ENCODE data around the gene PYM1. TPM values are rescaled to one million over a fixed set of nuclear protein-coding genes. Genes with fewer than 3 reads are reported as not detected.

The PYM1 gene
- total and polyA plus RNA-seq, 2 of the 13 experiments (the other 11 are each of a cell fraction or from before 2014, with no cell fraction given): 44.0 to 51.8 TPM

DNA sequence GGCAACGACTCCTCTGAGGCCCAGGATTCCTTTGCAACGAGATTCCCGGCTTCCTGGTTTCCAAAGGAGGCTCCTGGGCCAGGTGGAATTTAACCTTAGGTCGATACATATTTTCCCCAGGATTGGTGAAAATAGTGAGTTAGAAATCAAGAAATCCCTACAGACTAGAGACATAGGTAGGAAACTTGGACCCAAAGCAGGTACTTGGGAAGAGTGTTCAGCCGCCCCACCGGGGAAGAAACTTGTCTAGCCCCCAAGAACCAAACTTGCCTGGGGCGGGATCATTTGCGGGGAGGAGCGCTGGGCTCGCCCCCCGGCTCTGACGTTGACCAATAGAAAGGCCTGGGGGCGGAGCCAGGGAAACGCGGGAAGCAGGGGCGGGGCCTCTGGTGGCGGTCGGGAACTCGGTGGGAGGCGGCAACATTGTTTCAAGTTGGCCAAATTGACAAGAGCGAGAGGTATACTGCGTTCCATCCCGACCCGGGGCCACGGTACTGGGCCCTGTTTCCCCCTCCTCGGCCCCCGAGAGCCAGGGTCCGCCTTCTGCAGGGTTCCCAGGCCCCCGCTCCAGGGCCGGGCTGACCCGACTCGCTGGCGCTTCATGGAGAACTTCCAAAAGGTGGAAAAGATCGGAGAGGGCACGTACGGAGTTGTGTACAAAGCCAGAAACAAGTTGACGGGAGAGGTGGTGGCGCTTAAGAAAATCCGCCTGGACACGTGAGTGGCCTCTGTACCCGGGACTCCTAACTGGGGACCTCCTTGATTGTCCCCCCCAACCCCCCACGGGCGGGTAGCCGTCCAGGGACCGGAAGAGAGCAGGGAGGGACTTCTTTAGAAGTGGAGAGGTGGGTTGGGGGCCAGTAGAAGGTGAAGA, 39.0 kb upstream of the PYM1 start, which contains the start of gene CDK2 (continued):
- no peak for TF ChIP-seq MLXIP (CRISPR knock-in tag; IDR thresholded peaks at IDR 0.05; ENCODE audit: borderline replicate concordance)
- TF ChIP-seq ZBTB3 (CRISPR knock-in tag; IDR thresholded peaks at IDR 0.05; ENCODE audit: borderline replicate concordance, low read depth): 0 out of 2 replicates have a peak, but pooled peaks have one; percentile 76
- no peak for TF ChIP-seq ZNF256 (CRISPR knock-in tag; conservative IDR thresholded peaks at IDR 0.05)
- TF ChIP-seq RBM22 (optimal IDR thresholded peaks at IDR 0.05; ENCODE audit: low read length): no peak
- TF ChIP-seq NR3C1 (CRISPR knock-in tag; IDR thresholded peaks at IDR 0.05): no peak
- TF ChIP-seq MTA3 (CRISPR knock-in tag; IDR thresholded peaks at IDR 0.05): no peak
- TF ChIP-seq THAP7 (CRISPR knock-in tag; IDR thresholded peaks at IDR 0.05): no peak
- TF ChIP-seq HOXA7 (CRISPR knock-in tag; IDR thresholded peaks at IDR 0.05): no peak
- no peak for TF ChIP-seq ERF (CRISPR knock-in tag; IDR thresholded peaks at IDR 0.05)
- TF ChIP-seq ZNF780A (CRISPR knock-in tag; IDR thresholded peaks at IDR 0.05): no peak
- no peak for TF ChIP-seq ZMYM4 (CRISPR knock-in tag; IDR thresholded peaks at IDR 0.05)
- no peak for TF ChIP-seq MXD4 (CRISPR knock-in tag; IDR thresholded peaks at IDR 0.05)
- no peak for TF ChIP-seq ZBTB43 (CRISPR knock-in tag; conservative IDR thresholded peaks at IDR 0.05)
- TF ChIP-seq, protein P1, sequence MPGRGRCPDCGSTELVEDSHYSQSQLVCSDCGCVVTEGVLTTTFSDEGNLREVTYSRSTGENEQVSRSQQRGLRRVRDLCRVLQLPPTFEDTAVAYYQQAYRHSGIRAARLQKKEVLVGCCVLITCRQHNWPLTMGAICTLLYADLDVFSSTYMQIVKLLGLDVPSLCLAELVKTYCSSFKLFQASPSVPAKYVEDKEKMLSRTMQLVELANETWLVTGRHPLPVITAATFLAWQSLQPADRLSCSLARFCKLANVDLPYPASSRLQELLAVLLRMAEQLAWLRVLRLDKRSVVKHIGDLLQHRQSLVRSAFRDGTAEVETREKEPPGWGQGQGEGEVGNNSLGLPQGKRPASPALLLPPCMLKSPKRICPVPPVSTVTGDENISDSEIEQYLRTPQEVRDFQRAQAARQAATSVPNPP (CRISPR knock-in tag; IDR thresholded peaks at IDR 0.05): no peak
- no peak for TF ChIP-seq CENPT (CRISPR knock-in tag; IDR thresholded peaks at IDR 0.05; ENCODE audit: low read depth)
- TF ChIP-seq ARNT (IDR thresholded peaks at IDR 0.05): no peak
- no peak for TF ChIP-seq ATF5 (CRISPR knock-in tag; IDR thresholded peaks at IDR 0.05; ENCODE audit: low read depth)
- TF ChIP-seq ZNF597 (CRISPR knock-in tag; IDR thresholded peaks at IDR 0.05): no peak
- TF ChIP-seq ZNF3 (CRISPR knock-in tag; IDR thresholded peaks at IDR 0.05): no peak
- TF ChIP-seq, protein P2, sequence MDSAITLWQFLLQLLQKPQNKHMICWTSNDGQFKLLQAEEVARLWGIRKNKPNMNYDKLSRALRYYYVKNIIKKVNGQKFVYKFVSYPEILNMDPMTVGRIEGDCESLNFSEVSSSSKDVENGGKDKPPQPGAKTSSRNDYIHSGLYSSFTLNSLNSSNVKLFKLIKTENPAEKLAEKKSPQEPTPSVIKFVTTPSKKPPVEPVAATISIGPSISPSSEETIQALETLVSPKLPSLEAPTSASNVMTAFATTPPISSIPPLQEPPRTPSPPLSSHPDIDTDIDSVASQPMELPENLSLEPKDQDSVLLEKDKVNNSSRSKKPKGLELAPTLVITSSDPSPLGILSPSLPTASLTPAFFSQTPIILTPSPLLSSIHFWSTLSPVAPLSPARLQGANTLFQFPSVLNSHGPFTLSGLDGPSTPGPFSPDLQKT (CRISPR knock-in tag; IDR thresholded peaks at IDR 0.05; ENCODE audit: borderline replicate concordance): no peak

Measured in HepG2 (cell line).